HCEC 1CT (cell line): ENCODE results near the gene SLIT2.

Source experiments
- DNase-seq: peaks from one replicate; pipeline ENCODE4 v3.0.0-alpha.2; 2017

SLIT2 gene, protein sequence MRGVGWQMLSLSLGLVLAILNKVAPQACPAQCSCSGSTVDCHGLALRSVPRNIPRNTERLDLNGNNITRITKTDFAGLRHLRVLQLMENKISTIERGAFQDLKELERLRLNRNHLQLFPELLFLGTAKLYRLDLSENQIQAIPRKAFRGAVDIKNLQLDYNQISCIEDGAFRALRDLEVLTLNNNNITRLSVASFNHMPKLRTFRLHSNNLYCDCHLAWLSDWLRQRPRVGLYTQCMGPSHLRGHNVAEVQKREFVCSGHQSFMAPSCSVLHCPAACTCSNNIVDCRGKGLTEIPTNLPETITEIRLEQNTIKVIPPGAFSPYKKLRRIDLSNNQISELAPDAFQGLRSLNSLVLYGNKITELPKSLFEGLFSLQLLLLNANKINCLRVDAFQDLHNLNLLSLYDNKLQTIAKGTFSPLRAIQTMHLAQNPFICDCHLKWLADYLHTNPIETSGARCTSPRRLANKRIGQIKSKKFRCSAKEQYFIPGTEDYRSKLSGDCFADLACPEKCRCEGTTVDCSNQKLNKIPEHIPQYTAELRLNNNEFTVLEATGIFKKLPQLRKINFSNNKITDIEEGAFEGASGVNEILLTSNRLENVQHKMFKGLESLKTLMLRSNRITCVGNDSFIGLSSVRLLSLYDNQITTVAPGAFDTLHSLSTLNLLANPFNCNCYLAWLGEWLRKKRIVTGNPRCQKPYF (N-terminal part only)

DNA sequence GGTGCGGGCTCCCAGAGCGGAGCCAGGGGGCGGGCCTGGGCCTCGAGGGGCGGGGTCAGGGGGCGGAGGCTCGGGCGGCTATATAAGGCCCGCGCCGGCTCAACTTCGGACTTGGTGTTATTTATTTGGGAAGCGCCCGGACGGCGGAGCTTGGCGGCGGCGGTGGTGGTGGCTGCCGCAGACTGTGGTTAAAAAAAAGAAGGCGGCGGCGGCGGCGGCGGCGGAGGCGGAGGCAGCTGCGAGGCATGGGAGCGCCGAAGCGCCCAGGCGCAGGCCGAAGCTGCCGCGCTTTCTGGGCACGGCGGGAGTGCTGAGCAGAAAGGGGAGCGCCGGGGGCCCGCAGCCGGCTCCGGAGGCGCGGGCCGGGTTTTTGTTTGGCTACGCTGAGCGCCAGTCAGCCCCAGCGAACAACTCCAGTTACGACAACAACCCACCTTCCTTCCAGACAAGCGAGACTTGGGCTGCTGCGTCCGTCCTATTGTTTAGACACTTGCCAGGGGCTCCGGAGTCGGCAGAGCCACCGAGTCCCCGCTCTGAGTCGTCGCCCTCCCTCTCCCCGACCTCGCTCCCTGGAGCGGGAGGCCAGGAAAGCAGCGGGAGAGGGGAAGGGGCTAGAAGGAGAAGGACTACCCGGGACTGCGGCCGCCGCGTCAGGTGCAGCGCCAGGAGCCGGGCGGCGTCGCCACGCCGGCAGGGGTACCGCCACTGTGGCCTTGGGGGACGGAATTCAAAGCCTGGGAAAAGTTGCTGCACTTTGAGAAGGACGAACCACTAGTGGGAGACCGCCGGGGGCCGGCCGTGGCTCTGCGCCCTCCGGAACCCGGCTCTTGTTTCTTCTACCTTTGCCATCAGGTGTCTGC, at the start of gene SLIT2:
Gene SLIT2, plus strand, starts transcription at position 110 of the 860 bp plus-strand sequence. CDS start 1,911 bp downstream, outside the sequence.
- DNase-seq: peak; percentile 78

DNA sequence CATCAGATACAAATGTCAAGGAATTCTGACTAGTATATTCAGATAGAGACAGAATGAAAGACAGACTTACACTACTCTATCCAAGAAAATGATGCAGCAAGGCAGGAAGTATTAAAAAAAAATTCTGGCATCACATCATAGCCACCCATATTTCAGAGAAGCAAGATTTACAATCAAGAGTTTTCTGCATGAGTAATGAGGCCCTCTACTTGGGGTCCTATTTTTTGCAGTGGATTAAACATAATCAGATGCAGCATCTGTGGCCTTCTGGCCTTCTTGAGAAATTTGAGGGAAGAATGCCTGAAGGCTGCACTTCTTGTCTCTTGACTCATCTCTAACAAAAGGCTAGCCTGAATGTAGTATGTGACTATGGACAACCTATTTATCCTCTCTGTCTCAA, 48.2 kb upstream of the SLIT2 start:
- DNase-seq: peak; percentile 93

DNA sequence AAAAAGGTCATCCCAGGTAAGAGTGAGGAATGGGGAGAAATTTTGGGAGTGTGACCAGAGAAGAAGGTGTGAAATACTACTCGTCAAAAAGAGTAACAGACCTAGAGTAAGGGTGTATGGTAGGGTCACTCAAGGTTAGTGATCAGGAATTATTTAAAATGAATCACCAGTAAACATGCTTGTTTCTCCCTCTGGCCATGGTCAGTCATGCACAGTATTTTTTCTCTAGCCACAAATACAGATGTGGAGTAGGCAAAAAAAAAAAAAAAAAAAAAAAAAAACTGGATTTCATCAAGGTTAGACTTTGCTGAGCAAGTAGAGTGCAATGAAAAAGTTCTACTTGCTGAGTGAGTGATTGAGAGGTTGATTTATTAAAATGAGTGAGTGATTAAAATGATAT, 34.2 kb upstream of the SLIT2 start:
- peak; percentile 22 for DNase-seq

DNA sequence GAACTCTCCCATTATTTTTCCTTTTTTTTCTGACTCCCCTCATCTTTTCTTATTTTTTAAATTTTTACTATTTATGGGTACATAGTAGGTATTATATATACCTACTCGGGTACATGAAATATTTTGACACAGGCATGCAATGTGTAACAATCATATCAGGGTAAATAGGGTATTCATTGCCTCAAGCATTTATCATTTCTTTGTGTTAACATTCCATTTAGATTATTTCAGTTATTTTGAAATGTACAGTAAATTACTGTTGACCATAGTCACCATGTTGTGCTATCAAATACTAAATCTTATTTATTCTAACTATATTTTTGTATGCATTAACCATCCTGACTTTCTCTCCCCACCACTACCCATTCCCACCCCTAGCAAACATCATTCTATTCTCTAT, 33.8 kb upstream of the SLIT2 start:
- no peak for DNase-seq

DNA sequence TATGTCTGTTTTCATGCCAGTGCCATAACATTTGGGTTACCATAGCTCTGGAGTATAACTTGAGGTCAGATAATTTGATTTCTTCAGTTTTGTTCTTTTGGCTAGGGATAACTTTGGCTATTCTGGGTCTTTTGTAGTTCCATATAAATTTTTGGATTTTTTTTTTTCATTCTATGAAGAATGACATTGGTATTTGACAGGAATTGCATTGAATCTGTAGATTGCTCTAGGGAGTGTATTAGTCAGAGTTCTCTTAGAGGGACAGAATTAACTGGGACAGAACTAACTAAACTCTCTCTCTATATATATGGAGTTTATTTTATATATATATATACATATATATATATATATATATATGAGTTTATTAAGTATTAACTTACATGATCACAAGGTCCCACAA, 32.2 kb upstream of the SLIT2 start:
- DNase-seq: peak; percentile 2

DNA sequence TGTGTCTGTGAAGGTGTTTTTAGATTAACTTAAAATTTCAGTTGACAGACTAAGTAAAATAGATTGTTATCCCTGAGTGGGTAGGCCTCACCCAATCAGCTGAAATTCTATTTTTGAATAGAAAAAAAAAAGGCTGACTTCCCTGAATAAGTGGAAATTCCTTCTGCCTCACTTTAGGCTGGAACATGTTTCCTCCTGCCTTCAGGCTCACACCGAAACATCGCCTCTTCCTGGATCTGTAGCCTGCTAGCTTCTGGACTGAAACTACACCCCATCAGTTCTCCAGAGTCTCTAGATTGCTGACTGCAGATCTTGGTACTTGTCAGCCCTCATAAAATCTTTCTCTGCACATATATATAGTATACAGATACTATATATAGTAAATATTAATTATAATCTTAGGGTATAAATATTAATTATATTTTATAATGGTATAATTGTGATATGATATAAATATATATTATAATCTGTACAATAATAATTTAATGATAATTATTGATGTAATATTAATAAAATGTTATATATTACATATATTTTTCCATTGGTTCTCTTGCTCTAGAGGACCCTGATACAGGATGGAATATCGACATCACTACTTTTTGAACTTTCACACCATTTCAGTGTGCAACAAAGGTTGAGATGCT, 13.7 kb upstream of the SLIT2 start:
- no peak for DNase-seq

DNA sequence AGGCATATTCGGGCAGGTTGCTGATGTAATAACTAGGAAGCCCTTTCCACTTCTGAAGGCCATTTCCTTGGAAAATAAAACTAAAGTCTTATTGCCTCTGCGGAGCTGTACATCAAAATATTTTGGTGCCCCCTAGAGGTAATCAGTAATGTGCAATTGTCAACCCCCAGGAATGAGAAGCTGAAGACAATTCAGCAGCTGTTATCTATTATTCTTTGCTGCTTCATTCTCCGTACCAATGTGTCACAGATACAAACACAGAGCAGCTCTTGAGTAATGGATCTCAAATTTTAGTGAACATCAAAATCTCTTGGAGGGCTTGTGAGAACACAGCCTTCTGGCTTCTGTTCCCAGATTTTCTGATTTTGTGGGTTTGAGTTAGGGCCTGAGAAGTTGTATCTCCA, 3.5 kb upstream of the SLIT2 start:
- peak; percentile 77 for DNase-seq

DNA sequence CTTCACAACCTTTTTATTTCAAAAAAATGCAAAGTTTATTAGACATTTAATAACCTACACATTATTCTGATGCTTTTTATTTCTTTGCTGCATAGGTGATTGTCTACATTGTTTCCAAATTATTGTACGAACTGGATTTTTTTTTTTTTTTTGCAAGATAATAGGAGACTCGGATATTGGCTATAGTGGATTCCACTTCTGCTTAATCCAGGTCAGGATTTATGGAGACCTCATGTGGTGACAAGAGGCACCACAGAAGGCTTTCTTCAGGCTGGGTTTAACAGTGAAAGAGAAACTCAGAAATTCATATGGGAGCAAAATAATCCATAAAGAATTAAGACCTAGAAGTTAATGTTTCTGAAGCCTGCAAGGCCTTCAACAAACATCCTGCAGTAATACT, 2.4 kb upstream of the SLIT2 start:
- peak; percentile 46 for DNase-seq

DNA sequence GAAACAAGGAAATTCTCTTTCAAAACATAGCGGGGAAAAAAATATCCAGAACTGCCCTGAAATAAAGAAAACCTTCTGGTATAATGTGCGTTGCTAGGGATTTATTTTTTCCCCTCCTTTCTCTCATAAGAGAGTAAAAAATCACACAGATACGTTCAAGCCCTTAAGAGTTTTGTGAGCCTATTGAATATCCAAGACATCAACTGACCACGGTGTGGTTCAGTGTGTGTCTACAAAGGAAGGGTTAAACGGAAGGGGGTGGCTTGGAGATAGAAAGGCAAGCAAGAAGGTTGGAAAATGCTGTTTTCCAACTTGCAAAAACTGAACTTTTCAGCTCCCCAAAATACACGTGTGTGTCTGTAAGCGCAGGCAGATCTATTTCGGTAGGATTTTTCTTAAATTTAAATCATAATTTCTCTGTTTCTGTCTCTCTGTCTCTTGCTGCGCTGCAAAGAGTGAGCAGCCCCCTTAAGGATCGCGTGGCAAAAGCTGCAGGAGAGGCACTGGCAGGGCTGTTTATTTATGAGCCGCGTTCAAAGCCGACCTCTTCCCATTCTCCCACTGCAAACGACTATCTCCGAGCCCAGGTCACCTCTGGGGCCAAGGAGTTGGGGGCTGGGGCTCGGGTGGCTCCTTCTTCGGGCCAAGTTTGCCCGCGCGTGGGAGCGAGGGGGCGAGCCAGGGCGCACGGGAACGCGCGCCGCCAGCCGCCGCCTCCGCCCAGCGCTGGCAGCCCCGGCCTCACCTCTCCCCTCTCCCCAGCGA, 492 bp upstream of the SLIT2 start:
- DNase-seq: no peak

DNA sequence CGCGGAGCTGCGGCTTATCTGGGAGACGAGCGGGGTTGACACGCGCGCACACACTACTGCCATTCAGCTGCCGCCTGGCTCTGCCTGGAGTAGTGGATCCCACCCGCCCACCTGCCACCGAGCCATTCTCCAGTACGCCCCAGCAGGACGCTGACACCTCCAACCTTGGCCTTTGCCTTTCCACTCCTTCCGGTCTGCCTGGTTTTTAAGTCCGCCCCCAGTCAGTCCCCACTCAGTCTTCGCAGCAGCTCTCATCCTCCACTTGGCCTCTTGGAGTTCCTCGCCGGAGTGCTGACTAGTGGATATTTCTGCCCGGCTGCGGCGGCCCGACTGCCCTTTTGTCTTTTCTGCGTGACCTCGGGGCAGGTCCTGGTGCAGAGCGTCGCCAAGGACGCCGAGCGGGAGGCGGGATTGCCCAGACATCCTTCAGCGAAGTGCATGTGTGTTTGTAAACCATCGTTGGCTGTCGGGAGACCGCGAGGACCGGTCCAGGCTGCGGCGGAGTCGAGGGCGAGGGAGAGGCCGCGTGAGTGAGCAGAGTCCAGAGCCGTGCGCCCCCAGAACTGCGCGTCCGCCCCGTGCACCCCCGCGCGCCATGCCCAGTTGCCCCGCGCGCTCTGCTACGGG, 1.1 kb downstream of the SLIT2 start:
- peak; percentile 23 for DNase-seq

DNA sequence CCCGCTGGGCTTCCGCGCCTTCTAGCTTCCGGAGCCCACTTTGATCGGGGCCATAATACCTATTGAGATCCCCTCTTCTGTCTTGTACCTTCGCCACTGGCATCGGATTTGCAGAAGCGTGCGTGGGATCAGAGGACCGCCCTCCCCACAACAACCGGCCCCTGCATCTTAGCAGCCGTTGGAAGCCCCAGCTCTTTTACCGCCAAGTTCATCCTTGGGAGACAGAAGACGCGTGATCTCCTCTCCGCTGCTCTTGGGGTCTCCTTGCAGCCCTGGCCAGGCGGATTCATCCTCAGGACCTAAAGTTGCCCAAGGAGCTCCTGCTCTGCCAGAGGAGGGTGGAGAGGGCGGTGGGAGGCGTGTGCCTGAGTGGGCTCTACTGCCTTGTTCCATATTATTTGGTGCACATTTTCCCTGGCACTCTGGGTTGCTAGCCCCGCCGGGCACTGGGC, 1.6 kb downstream of the SLIT2 start:
- no peak for DNase-seq

DNA sequence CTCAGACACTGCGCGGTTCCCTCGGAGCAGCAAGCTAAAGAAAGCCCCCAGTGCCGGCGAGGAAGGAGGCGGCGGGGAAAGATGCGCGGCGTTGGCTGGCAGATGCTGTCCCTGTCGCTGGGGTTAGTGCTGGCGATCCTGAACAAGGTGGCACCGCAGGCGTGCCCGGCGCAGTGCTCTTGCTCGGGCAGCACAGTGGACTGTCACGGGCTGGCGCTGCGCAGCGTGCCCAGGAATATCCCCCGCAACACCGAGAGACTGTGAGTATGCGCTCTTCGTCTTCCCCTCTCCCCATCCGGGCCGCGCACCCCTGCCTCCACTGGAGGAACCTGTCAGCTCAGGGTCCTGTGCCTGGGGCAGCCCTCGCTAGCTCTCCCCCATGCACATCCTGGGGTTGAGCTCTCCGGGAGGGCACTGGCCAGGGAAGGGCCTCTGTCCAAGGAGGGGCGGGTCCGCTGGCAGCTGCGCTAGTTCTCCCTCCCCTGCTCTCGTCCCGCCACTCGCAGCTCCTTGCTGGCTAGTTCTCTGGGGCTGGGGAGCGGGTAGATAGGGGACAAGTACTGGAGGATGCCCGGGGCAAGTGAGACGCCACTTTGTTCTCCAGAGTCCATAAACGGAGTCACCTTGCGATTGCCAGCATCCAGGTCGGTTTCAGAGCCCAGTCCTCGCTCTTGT, 2.2 kb downstream of the SLIT2 start:
- peak; percentile 27 for DNase-seq

DNA sequence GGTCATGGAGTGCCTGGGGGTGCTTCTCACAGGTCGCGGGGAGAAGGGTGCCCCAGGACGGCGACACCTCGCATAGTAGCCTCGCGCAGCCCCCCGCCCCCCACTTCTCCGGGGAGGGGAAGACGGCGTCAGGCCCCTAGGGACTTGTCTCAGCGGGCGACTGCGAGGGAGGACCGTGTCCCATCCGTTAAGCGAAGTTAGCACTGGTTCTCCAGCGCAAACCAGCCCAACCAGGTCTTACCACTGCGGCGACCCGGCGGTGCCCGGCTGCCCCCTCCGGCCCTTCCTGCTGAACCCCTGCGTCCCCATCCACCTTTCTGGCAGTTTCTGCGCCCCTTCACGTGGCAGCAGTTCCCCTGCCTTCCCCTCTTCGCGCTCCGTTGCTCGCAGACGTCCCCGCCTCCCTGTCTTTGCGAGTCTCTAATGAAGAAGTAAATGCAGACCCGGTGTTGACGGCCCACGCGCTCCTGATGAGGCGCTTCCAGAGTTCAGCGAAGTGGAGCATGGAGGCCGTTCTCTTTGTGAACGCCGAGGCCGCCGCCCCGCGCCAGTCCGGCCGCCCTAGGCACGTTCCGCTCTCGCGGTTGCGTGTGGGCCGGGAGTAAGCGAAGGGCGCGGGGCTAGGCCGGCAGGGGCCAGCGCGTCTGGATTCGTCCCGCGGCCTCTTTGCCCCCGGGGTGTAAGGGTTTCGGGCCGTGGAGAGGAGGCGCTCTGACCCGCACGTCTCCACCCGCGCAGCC, 3.0 kb downstream of the SLIT2 start:
- no peak for DNase-seq

DNA sequence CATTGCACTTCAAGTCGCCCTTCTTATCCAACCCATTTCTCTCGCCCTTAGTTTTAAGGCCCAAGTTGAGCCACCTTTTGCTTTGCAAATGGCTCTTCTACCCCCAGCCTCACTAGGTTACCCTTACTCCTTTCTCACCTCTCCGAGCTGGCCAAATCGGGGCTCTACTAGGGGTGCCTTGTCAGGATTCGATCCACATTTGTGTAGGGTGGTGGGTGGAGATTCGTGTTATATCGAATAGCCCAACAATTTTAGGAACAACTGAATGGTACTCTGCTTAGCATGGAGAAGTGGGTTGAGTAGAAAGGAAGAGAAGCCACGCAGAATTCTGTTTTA, 3.5 kb downstream of the SLIT2 start:
- DNase-seq: no peak

DNA sequence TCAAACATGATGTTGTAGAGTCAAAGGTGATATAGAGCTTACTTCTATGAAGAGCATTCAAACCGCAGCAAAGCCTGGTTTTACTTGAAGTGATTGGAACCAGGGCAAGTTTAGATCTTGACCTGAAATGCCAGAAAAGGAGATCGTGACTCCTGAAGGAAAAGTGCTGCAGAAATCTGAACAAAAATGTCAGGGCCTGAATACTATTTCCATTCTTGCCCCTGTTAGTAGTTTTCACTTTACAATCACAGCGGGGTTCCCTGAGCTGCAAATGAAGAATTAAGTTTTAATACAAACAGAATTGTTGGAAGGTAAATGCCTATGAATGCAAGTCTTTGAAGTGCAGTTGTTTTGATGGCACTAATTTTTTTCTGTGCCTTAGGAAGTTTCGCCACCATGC, 4.1 kb downstream of the SLIT2 start:
- DNase-seq: no peak

DNA sequence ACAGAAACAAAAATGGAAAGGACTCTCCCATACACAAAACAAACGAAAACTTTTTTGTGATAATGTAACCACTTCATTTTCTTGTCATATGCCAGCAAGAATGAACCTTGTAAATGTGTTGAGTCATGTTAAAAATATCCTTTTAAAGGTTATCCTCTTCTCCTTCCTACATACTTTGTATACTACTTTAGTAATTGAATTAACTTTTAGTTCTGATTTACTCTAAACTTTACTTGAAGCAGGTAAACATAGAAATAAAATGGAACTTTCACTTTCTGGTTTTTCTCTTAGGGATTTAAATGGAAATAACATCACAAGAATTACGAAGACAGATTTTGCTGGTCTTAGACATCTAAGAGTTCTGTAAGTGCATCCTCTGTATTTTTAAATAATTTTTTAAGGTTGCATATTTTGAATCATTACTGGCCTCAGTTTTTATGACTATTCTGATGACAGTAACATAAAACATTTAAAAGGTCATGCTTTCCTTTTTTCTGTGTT, 4.7 kb downstream of the SLIT2 start:
- DNase-seq: no peak

DNA sequence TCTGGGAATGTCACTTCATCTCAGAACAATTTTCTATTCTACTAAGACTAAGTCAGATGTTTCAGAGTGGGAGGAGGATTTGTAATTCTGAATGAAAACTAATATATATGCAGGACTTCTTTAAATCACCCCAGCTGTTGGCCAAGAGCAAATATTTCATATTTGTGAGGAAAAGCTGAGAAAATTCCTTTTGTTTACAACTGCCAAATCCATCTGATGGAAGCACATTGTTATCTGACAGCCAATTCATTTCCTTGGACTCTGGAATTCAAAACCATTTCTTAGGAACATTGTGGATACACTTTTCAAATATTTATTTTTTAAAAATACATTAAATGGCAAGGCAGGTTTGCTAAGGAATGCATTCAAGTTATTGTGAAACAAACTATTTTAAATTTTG, 8.0 kb downstream of the SLIT2 start:
- DNase-seq: no peak

DNA sequence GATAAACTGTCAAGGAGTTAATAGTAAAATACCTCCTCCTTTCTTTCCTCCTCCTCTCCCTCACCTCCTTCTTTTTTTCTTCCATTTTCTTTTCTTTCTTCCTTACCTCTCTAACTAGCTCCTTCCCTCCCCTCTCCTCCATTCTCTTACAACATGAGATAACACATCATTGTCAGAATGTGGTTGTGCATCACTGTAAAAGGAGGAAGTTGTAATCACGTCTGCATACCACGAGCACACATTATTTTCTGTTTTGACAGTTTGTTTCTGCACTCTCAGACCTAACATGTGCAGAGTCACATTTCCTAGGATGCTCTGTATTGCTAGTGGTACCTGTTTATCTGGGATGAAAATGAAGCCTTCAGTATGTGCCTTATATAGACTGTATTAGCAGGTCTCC, 9.1 kb downstream of the SLIT2 start:
- no peak for DNase-seq

DNA sequence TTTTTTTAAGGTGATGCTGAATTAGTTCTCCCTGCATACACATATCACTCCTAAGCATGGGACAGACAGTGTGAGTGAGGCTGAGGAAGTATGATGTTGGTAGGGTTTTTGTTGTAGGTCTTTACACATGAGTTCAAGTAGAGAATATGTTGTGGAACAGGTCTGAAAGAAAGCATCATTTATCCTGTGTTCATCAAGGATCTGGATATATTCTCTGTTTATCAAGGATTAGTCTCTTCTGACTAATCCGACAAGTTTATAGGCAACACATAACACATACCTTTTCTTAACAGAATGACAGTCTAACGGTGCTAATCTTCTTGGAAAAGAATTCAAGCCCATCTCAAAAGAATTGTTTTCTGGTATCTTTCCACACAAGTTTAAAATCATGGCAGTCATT, 10.5 kb downstream of the SLIT2 start:
- DNase-seq: no peak

DNA sequence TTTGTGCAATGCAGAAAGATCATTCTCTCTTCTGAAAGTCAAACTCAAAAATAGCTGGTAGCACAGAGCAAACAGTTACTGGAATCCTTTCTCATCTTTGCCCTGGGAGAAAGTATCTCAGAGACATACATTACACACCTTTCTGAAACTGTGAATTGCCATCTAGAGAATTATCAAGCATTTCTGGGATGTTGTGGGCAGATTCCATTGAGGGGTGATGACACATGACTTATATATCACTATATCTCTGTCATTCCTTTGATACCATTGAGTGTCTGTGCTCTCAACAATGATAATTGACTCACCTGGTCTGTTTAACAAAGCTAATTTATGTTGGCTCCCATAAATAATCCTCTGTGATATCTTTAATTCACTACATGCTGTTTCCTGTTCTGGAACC, 13.0 kb downstream of the SLIT2 start:
- DNase-seq: no peak
